Lower lobe of right lung (tissue), 2 donors: ENCODE results near the gene MED22. TPM values are rescaled to one million over a fixed set of nuclear protein-coding genes. Genes with fewer than 3 reads are reported as not detected.
"Not testable (repeated sequence)": the region's sequence is repeated elsewhere in the genome, so short reads cannot be mapped to it uniquely, and the experiment has no call there.

Experiments used
- ATAC-seq, 2 donors: fragments of 200-7000 bp; cut with Tn5 transposase; one replicate each; pipeline ENCODE4 v1.9.1; 2020 to 2022; ENCODE audit warnings: mild to moderate bottlenecking in 2 of 2, moderate library complexity in 2 of 2
- DNase-seq: peaks from one replicate; pipeline ENCODE4 v3.0.0-alpha.2; 2020
- H3K27ac ChIP-seq: fragments of 200-600 bp; one replicate; pipeline ENCODE4 v1.8.0; 2022
- H3K27me3 ChIP-seq: fragments of 200-600 bp; one replicate; pipeline ENCODE4 v1.8.0; 2022; ENCODE audit warnings: low read depth
- H3K36me3 ChIP-seq: fragments of 200-600 bp; one replicate; pipeline ENCODE4 v1.8.0; 2022; ENCODE audit warnings: mild to moderate bottlenecking
- H3K4me1 ChIP-seq: fragments of 200-600 bp; one replicate; pipeline ENCODE4 v1.8.0; 2022
- H3K4me3 ChIP-seq: fragments of 200-600 bp; one replicate; pipeline ENCODE4 v1.8.0; 2022; ENCODE audit warnings: mild to moderate bottlenecking
- H3K9me3 ChIP-seq: fragments of 200-600 bp; one replicate; pipeline ENCODE4 v1.8.0; 2022
- CTCF ChIP-seq: fragments of 200-600 bp; IDR thresholded peaks from one replicate; pipeline ENCODE4 v1.8.0; 2022; ENCODE audit warnings: antibody characterized with exemption, mild to moderate bottlenecking
- intact Hi-C: fragments of 100-400 bp; cut with DNase I; formaldehyde crosslinking; loops from one replicate; pipeline ENCODE4 v1.11.0; 2022
- total RNA-seq: library from RNA; stranded (reverse); fragmentation: NEBNext Ultra II Directional; extraction: Animal tissue kit (Norgen Biotek cat#: 25700); gene quantifications from one replicate; pipeline ENCODE4 v1.2.1, GENCODE V29; 2021
- donor health status: DM: no; HTN: yes; CAD: no; lungs with severe emphysema.

MED22 gene
- total RNA-seq, 1 donor from 2014 or later: 24.4 TPM

DNA sequence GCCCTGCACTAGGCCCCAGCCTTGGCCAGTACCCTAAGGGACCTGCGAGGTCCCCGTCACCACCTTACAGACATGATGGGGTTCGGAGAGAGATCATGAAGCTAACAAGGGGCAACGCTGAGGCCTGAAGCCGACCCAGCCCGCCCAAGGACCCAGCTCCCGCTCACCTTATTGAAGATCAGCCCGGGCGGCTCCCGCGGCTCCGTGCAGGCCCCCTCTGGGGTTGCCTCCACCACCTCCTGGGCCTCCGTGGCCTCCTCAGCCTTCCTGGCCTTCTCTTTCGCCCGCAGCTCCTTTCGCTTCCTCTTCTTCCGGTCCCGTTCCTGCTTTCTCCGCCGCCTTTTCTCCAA, 15.6 kb downstream of the MED22 start:
- no peak for ATAC-seq
- no peak for DNase-seq
- Histone ChIP-seq H3K27ac (no peak overlapping the region), H3K36me3 (peaks cover 48% of the 10 kb centered on the region), H3K27me3 (no peaks in the 10 kb centered on the region), H3K4me1 (peaks cover 21% of the 10 kb centered on the region), H3K4me3 (no peak overlapping the region), H3K9me3 (no peaks in the 10 kb centered on the region)
- intact Hi-C loops: no loop called here
- no peak for TF ChIP-seq CTCF

GRCh38 chr9:133331641-133332380, 16.1 kb downstream of the MED22 start:
- H3K4me1 ChIP-seq: peaks cover 20% of the 10 kb centered on the region
- no peak for TF ChIP-seq CTCF

GRCh38 chr9:133331221-133331620, 16.7 kb downstream of the MED22 start:
- Histone ChIP-seq H3K36me3 (peaks cover 48% of the 10 kb centered on the region), H3K9me3 (no peaks in the 10 kb centered on the region), H3K4me1 (peaks cover 14% of the 10 kb centered on the region), H3K4me3 (no peak overlapping the region), H3K27ac (no peak overlapping the region), H3K27me3 (no peaks in the 10 kb centered on the region)
- ATAC-seq (no peak), DNase-seq (no peak)
- no peak for TF ChIP-seq CTCF
- intact Hi-C loops: no loop called here

More at GRCh38 chr9:133331641-133332380, 16.1 kb downstream of the MED22 start:
- ATAC-seq (no peak), DNase-seq (peak; percentile 44)
- Histone ChIP-seq H3K9me3 (no peaks in the 10 kb centered on the region), H3K36me3 (peaks cover 48% of the 10 kb centered on the region), H3K4me3 (no peak overlapping the region), H3K27me3 (no peaks in the 10 kb centered on the region), H3K27ac (no peak overlapping the region)
- intact Hi-C loops: no loop called here

DNA sequence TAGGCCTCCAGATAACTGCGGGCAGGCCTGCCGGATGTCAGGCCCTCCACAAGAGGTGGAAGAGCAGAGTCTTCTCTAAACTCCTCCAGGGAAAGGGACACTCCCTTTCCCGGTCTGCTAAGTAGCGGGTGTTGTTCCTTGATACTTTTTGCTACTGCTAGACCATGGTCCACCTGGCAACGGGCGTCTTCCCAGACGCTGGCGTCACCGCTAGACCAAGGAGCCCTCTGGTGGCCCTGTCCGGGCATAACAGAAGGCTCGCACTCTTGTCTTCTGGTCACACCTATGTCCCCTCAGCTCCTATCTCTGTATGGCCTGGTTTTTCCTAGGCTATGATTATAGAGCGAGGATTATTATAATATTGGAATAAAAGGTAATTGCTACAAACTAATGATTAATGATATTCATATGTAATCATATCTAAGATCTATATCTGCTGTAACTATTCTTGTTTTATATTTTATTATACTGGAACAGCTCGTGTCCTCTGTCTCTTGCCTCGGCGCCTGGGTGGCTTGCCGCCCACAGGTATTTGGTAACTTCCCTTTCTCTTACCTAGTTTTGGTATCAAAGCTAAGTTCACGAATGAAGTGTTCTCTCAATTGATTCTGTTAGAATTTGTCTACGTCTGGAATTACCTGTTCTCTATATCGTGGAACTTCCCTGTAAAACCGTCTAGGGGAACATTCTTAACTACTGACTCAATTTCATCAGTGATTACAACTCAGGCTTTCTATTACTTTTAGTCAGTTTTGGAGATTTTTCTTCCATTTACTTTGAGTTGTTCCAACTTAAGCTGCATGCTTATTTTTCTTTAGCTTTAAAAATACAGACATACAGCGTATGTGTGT, 18.4 kb downstream of the MED22 start:
- intact Hi-C loops, H3K9me3 ChIP-seq, H3K27me3 ChIP-seq, H3K4me1 ChIP-seq, H3K27ac ChIP-seq, DNase-seq, ATAC-seq, H3K4me3 ChIP-seq: not testable (repeated sequence)
- TF ChIP-seq CTCF: peak; percentile 61
- H3K36me3 ChIP-seq: peaks cover 47% of the 10 kb centered on the region

DNA sequence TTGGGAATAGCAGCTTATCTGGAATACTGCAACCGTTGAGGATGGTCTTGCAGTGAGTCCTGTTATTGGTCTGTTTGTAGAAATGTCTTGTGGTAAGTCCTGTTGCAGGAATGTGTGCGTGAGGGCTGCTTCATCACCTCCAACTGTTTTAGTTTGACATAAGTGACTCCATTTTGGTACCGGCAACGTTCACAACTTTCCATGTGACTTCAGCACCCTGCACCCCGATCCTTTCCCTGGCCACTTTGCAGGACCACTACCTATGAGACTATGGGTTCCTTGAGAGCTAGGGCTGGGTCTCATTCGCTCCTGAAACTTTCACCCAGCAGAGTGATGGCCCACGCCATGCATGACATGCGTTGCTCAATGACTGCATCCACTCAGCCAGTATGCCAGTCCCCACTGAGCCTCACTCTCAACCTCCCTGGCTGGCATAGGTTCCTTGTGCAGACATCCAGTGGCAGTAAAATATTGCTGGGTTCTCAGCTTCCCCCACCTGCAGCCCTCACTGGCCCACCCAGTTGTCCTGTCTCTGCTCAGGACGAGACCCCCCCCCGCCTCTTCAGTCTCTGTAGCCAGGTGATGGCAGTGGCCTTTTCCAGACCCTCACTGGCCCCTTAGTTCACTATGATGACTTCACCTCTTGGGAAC, 20.0 kb downstream of the MED22 start:
- H3K27me3 ChIP-seq: no peaks in the 10 kb centered on the region
- no peak for ATAC-seq
- TF ChIP-seq CTCF: no peak
- H3K36me3 ChIP-seq: peaks cover 31% of the 10 kb centered on the region
- no peak overlapping the region for H3K27ac ChIP-seq
- no peaks in the 10 kb centered on the region for H3K9me3 ChIP-seq
- intact Hi-C loops: no loop called here
- DNase-seq: no peak
- H3K4me3 ChIP-seq: no peak overlapping the region
- H3K4me1 ChIP-seq: no peaks in the 10 kb centered on the region

GRCh38 chr9:133327021-133327420, 20.9 kb downstream of the MED22 start:
- H3K27ac ChIP-seq, intact Hi-C loops, DNase-seq, H3K4me1 ChIP-seq, H3K4me3 ChIP-seq, H3K27me3 ChIP-seq, H3K9me3 ChIP-seq: not testable (repeated sequence)
- ATAC-seq: peak in 1 of 2 donors; percentile 59
- peaks cover 21% of the 10 kb centered on the region for H3K36me3 ChIP-seq
